PC-9 (cell line): Measurements from ENCODE around the gene ODAD4.
A peak's percentile ranks its signal among the peaks of the same experiment; 100 is the strongest.

Experiments
- EZH2 ChIP-seq: fragments of 200-600 bp; sonication (generic); IDR thresholded peaks from 2 replicates; pipeline ENCODE4 v1.8.0; 2017; ENCODE audit warnings: antibody characterized with exemption, low read depth
- TF ChIP-seq, protein P1 (sequence below): fragments of 200-600 bp; sonication (generic); conservative IDR thresholded peaks from 2 replicates; pipeline ENCODE4 v1.6.1; 2017; ENCODE audit warnings: mixed run types, antibody characterized with exemption, mild to moderate bottlenecking, moderate library complexity

DNA sequence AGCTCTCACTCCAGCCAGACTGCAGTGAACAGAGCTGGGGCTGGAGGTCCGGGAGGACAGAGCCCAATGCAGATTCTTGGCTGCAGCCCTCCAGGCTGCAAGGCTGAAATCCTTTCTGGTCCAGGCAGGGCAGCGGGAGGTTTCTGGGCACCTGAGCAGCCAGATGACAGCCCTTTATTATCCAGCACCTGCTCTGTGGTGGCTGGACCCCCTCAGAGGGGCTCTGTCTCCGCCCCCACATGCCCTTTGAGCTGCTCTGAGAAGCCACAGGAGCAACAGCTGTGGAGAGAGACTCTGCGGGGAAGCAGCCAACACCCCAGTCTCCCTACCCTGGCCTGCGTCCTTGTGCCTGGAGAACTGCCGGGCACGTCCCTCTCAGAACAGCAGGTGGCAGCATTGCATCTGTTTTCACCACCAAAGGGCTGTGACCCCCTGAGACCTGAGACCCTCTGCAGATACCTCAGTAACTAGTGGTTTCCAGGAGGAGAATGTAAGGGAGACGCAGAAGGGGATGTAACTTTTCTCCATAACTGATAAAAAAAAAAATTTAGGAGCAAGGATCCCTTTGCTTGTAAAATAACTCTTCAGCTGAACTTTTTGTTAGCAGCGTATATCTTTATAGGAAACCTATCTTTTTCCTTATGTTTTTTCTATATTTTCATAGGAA, 32.5 kb downstream of the ODAD4 start:
- TF ChIP-seq, protein P1, sequence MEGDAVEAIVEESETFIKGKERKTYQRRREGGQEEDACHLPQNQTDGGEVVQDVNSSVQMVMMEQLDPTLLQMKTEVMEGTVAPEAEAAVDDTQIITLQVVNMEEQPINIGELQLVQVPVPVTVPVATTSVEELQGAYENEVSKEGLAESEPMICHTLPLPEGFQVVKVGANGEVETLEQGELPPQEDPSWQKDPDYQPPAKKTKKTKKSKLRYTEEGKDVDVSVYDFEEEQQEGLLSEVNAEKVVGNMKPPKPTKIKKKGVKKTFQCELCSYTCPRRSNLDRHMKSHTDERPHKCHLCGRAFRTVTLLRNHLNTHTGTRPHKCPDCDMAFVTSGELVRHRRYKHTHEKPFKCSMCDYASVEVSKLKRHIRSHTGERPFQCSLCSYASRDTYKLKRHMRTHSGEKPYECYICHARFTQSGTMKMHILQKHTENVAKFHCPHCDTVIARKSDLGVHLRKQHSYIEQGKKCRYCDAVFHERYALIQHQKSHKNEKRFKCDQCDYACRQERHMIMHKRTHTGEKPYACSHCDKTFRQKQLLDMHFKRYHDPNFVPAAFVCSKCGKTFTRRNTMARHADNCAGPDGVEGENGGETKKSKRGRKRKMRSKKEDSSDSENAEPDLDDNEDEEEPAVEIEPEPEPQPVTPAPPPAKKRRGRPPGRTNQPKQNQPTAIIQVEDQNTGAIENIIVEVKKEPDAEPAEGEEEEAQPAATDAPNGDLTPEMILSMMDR: peak; percentile 96
- TF ChIP-seq EZH2: no peak
